ENCODE data around the gene MAPT.
A peak's percentile ranks its signal among the peaks of the same experiment; 100 is the strongest.

The MAPT gene

GRCh38 chr17:45894022-45894784, at the start of gene MAPT:
Gene MAPT, plus strand, starts transcription at chr17:45894554. Its CDS starts 67,784 bp downstream, at chr17:45962338.
- no peak for TF ChIP-seq Cebpa-rat (IDR thresholded peaks at IDR 0.05)
- no peak within 1 kb of the TSS for H3K27ac ChIP-seq

GRCh38 chr17:45844695-45845375, 49.5 kb upstream of the MAPT start, which contains the start of gene SPPL2C:
Gene SPPL2C, plus strand, starts transcription at chr17:45844881. Its CDS starts 26 bp downstream, at chr17:45844907.
- Histone ChIP-seq H3K4me3 (no peak within 1 kb of the TSS), H3K27ac (no peak within 1 kb of the TSS), H3K4me2 (no peak within 1 kb of the TSS), H3K4me1 (peaks cover 0 to 4% (median 0%) of the 10 kb centered on the region in 10 experiments; a peak in 2 of 20 replicates), H3K36me3 (no peaks in the 10 kb centered on the region), H3K9ac (no peak within 1 kb of the TSS), H3K9me3 (replicated peaks in 1 of 11) (no peaks in the 10 kb centered on the region), H4K20me1 (peaks cover 0 to 29% (median 0%) of the 10 kb centered on the region in 11 experiments; a peak in 2 of 22 replicates), H3K27me3 (no peaks in the 10 kb centered on the region)
- TF ChIP-seq Cebpa-rat (IDR thresholded peaks at IDR 0.05): no peak

More at GRCh38 chr17:45894022-45894784, at the start of gene MAPT:
- H3K4me1 ChIP-seq: peaks cover 4 to 20% (median 17%) of the 10 kb centered on the region in 10 experiments; a peak in 17 of 20 replicates
- peak within 1 kb of the TSS; percentile 92 to 100 (median 100) for H3K4me2 ChIP-seq
- peak within 1 kb of the TSS; percentile 64 to 79 (median 72) for H3K4me3 ChIP-seq
- H3K9me3 ChIP-seq (replicated peaks in 1 of 11): no peaks in the 10 kb centered on the region
- peaks cover 0 to 38% (median 22%) of the 10 kb centered on the region in 11 experiments; a peak in 16 of 22 replicates for H4K20me1 ChIP-seq
- no peaks in the 10 kb centered on the region for H3K36me3 ChIP-seq
- peaks cover 50 to 60% (median 57%) of the 10 kb centered on the region in 11 experiments for H3K27me3 ChIP-seq
- H3K9ac ChIP-seq: peak within 1 kb of the TSS; percentile 32 to 76 (median 60); a peak in 21 of 22 replicates

GRCh38 chr17:45845376-45846185, 48.8 kb upstream of the MAPT start:
- Histone ChIP-seq H4K20me1 (peaks cover 0 to 36% (median 0%) of the 10 kb centered on the region in 11 experiments; a peak in 3 of 22 replicates), H3K27me3 (no peaks in the 10 kb centered on the region), H3K27ac (no peak overlapping the region), H3K9ac (no peak overlapping the region), H3K9me3 (replicated peaks in 1 of 11) (no peaks in the 10 kb centered on the region), H3K4me3 (no peak overlapping the region), H3K36me3 (no peaks in the 10 kb centered on the region), H3K4me1 (peaks cover 0 to 4% (median 0%) of the 10 kb centered on the region in 10 experiments; a peak in 2 of 20 replicates), H3K4me2 (no peak overlapping the region)
- no peak for TF ChIP-seq Cebpa-rat (IDR thresholded peaks at IDR 0.05)

GRCh38 chr17:45846223-45846622, 48.1 kb upstream of the MAPT start:
- no peak overlapping the region for H3K27ac ChIP-seq
- no peaks in the 10 kb centered on the region for H3K36me3 ChIP-seq
- H3K4me2 ChIP-seq: no peak overlapping the region
- no peak for TF ChIP-seq Cebpa-rat (IDR thresholded peaks at IDR 0.05)
- H3K4me3 ChIP-seq: no peak overlapping the region
- H4K20me1 ChIP-seq: peaks cover 0 to 41% (median 0%) of the 10 kb centered on the region in 11 experiments; a peak in 4 of 22 replicates
- peaks cover 0 to 4% (median 0%) of the 10 kb centered on the region in 10 experiments; a peak in 4 of 20 replicates for H3K4me1 ChIP-seq
- H3K9me3 ChIP-seq (replicated peaks in 1 of 11): no peaks in the 10 kb centered on the region
- 0 out of 22 replicates have a peak, but pooled peaks cover 0 to under 1% (median 0%) of the 10 kb centered on the region in 11 experiments for H3K27me3 ChIP-seq
- no peak overlapping the region for H3K9ac ChIP-seq

- H3K27ac ChIP-seq: no peak overlapping the region
- H3K4me2 ChIP-seq: no peak overlapping the region
- no peaks in the 10 kb centered on the region for H3K36me3 ChIP-seq
- H3K4me1 ChIP-seq: peaks cover 0 to 7% (median 0%) of the 10 kb centered on the region in 10 experiments; a peak in 5 of 20 replicates
- H3K9ac ChIP-seq: no peak overlapping the region
- peaks cover 0 to 5% (median 0%) of the 10 kb centered on the region in 11 experiments; a peak in 1 of 22 replicates for H3K27me3 ChIP-seq
- H3K9me3 ChIP-seq (replicated peaks in 1 of 11): no peaks in the 10 kb centered on the region
- H4K20me1 ChIP-seq: peaks cover 0 to 46% (median 0%) of the 10 kb centered on the region in 11 experiments; a peak in 5 of 22 replicates
- no peak for TF ChIP-seq Cebpa-rat (IDR thresholded peaks at IDR 0.05)
- no peak overlapping the region for H3K4me3 ChIP-seq
Observed at GRCh38 chr17:45846646-45847045, 47.7 kb upstream of the MAPT start.

GRCh38 chr17:45847101-45847500, 47.3 kb upstream of the MAPT start:
- Histone ChIP-seq H3K9ac (no peak overlapping the region), H3K4me1 (peaks cover 0 to 5% (median 0%) of the 10 kb centered on the region in 10 experiments; a peak in 4 of 20 replicates), H3K27ac (no peak overlapping the region), H3K9me3 (replicated peaks in 1 of 11) (no peaks in the 10 kb centered on the region), H3K27me3 (peaks cover 0 to 8% (median 0%) of the 10 kb centered on the region in 11 experiments; a peak in 1 of 22 replicates), H3K36me3 (no peaks in the 10 kb centered on the region), H4K20me1 (peaks cover 0 to 50% (median 0%) of the 10 kb centered on the region in 11 experiments; a peak in 5 of 22 replicates), H3K4me2 (no peak overlapping the region), H3K4me3 (no peak overlapping the region)
- TF ChIP-seq Cebpa-rat (IDR thresholded peaks at IDR 0.05): no peak

GRCh38 chr17:45847747-45848146, 46.6 kb upstream of the MAPT start:
- Histone ChIP-seq H3K4me3 (no peak overlapping the region), H3K27me3 (peaks cover 0 to 8% (median 0%) of the 10 kb centered on the region in 11 experiments; a peak in 2 of 22 replicates), H3K9me3 (replicated peaks in 1 of 11) (no peaks in the 10 kb centered on the region), H3K36me3 (no peaks in the 10 kb centered on the region), H4K20me1 (peaks cover 0 to 50% (median 0%) of the 10 kb centered on the region in 11 experiments; a peak in 5 of 22 replicates), H3K27ac (no peak overlapping the region), H3K4me1 (peaks cover 0 to 8% (median 1%) of the 10 kb centered on the region in 10 experiments; a peak in 5 of 20 replicates), H3K4me2 (no peak overlapping the region), H3K9ac (no peak overlapping the region)
- no peak for TF ChIP-seq Cebpa-rat (IDR thresholded peaks at IDR 0.05)

GRCh38 chr17:45848405-45848804, 45.9 kb upstream of the MAPT start:
- no peak overlapping the region for H3K27ac ChIP-seq
- H3K27me3 ChIP-seq: peaks cover 0 to 8% (median 0%) of the 10 kb centered on the region in 11 experiments; a peak in 2 of 22 replicates
- H3K36me3 ChIP-seq: no peaks in the 10 kb centered on the region
- no peak overlapping the region for H3K9ac ChIP-seq
- no peak for TF ChIP-seq Cebpa-rat (IDR thresholded peaks at IDR 0.05)
- no peak overlapping the region for H3K4me2 ChIP-seq
- peaks cover 0 to 50% (median 0%) of the 10 kb centered on the region in 11 experiments; a peak in 5 of 22 replicates for H4K20me1 ChIP-seq
- no peak overlapping the region for H3K4me3 ChIP-seq
- no peaks in the 10 kb centered on the region for H3K9me3 ChIP-seq (replicated peaks in 1 of 11)
- peaks cover 0 to 8% (median 2%) of the 10 kb centered on the region in 10 experiments; a peak in 5 of 20 replicates for H3K4me1 ChIP-seq

Measured in BLaER1 treated with 17β-estradiol and CSF1 and Interleukin-3, amounts not matched to agents 10 nM and 100 nM (cell line).